HepG2 (cell line): ENCODE measurements around the gene CCND1. TPM values are rescaled to one million over a fixed set of nuclear protein-coding genes. Genes with fewer than 3 reads are reported as not detected.

Experiments used
- ATAC-seq: fragments of 200-7000 bp; cut with Tn5 transposase; 3 replicates; pipeline ENCODE4 v1.9.1; 2020; ENCODE audit warnings: mild to moderate bottlenecking, moderate library complexity
- BruUV-seq: library from RNA; stranded (reverse); fragments of 400-500 nt; replicated peaks from 2 replicates; lab custom pipeline; 2021; lab: Mats Ljungman, UMichigan
- CTCF ChIA-PET: fragments of 300-600 bp; formaldehyde crosslinking; extraction: SDS; loops from one replicate; lab custom pipeline; 2021; ENCODE audit warnings: low total read pairs, inconsistent platforms, low intra/inter-chr PET ratio; lab: Yijun Ruan, JAX
- POLR2A ChIA-PET: fragments of 350-600 bp; sonication (Branson Sonifier 250); formaldehyde crosslinking; loops from one replicate; lab custom pipeline; 2020; ENCODE audit warnings: antibody characterized with exemption, inconsistent platforms; lab: Yijun Ruan, JAX
- DNase-seq: peaks from one replicate; pipeline ENCODE4 v3.0.0-alpha.2; 2015; ENCODE audit warnings: low spot score
- FAIRE-seq: peaks from 3 replicates; lab custom pipeline; 2011; peaks lifted over from hg19 to GRCh38; lab: Jason Lieb, UNC
- H2AFZ ChIP-seq: one replicate; pipeline ENCODE4 v1.6.1; 2011; ENCODE audit warnings: low read length, inconsistent platforms
- H3K27ac ChIP-seq: fragments of 300-600 bp; 3 replicates; pipeline ENCODE4 v1.8.0; 2011; ENCODE audit warnings: mixed run types, mild to moderate bottlenecking, mixed read lengths, low read length, inconsistent platforms; ENCODE audit not compliant: insufficient read depth; ENCODE audit errors: extremely low read length
- H3K27me3 ChIP-seq, 2 experiments: fragments of 200-600 bp in 1 of 2; 2 replicates in 1 of 2; 3 replicates in 1 of 2; pipeline versions ENCODE4 v1.6.0 to v1.8.0; 2011; ENCODE audit warnings: low read length in 2 of 2, mild to moderate bottlenecking in 2 of 2, moderate library complexity in 2 of 2, inconsistent platforms in 1 of 2; ENCODE audit not compliant: insufficient read depth in 2 of 2, control insufficient read depth in 1 of 2
- H3K36me3 ChIP-seq, 2 experiments: fragments of 200-600 bp in 1 of 2; replicated peaks in 1 of 2; 2 replicates in 1 of 2; 3 replicates in 1 of 2; pipeline versions ENCODE4 v1.5.1 to v1.8.0; 2011; ENCODE audit warnings: low read length in 2 of 2, inconsistent platforms in 1 of 2; ENCODE audit not compliant: insufficient read depth in 2 of 2, control insufficient read depth in 1 of 2
- H3K4me1 ChIP-seq: 2 replicates; pipeline ENCODE4 v1.5.1; 2012; ENCODE audit warnings: low read length, inconsistent platforms; ENCODE audit not compliant: insufficient read depth
- H3K4me2 ChIP-seq: 2 replicates; pipeline ENCODE4 v1.6.0; 2011; ENCODE audit warnings: low read depth, low read length, inconsistent platforms
- H3K4me3 ChIP-seq, 3 experiments: fragments of 200-600 bp in 1 of 3; sonication (generic), shearing (Covaris generic) in 1 of 3; replicated peaks in 1 of 3; 2 replicates each; pipeline ENCODE4 v1.5.1; 2011 to 2016; ENCODE audit warnings: low read length in 3 of 3, inconsistent platforms in 2 of 3, low read depth in 2 of 3, mild to moderate bottlenecking in 2 of 3, control low read depth in 1 of 3, mixed read lengths in 1 of 3; ENCODE audit not compliant: insufficient read depth in 1 of 3
- H3K79me2 ChIP-seq: one replicate; pipeline ENCODE4 v1.6.1; 2011; ENCODE audit warnings: low read length, inconsistent platforms; ENCODE audit not compliant: insufficient read depth
- H3K9ac ChIP-seq: 2 replicates; pipeline ENCODE4 v1.6.0; 2011; ENCODE audit warnings: mild to moderate bottlenecking, low read depth, low read length, inconsistent platforms; ENCODE audit not compliant: insufficient read depth
- H3K9me3 ChIP-seq: 2 replicates; pipeline ENCODE4 v1.5.1; 2012; ENCODE audit warnings: mild to moderate bottlenecking, low read length
- H4K20me1 ChIP-seq: 2 replicates; pipeline ENCODE4 v1.6.0; 2011; ENCODE audit warnings: inconsistent platforms, mild to moderate bottlenecking, low read length, moderate library complexity; ENCODE audit not compliant: insufficient read depth
- GLI4 ChIP-seq: sonication (generic); formaldehyde crosslinking; IDR thresholded peaks from 2 replicates; pipeline ENCODE4 v1.5.1; 2020; ENCODE audit warnings: missing genetic modification reagents, mild to moderate bottlenecking, moderate library complexity, borderline replicate concordance
- IKZF5 ChIP-seq: IDR thresholded peaks from 2 replicates; pipeline ENCODE4 v1.6.1; 2018; ENCODE audit warnings: missing genetic modification reagents, mild to moderate bottlenecking, missing compliant biosample characterization
- NCOA2 ChIP-seq: sonication (generic); formaldehyde crosslinking; IDR thresholded peaks from 2 replicates; pipeline ENCODE4 v1.8.0; 2022; ENCODE audit warnings: inconsistent platforms
- RARA ChIP-seq: IDR thresholded peaks from 2 replicates; pipeline ENCODE4 v1.6.1; 2016; ENCODE audit warnings: missing genetic modification reagents, missing compliant biosample characterization
- SRF ChIP-seq: IDR thresholded peaks from 2 replicates; pipeline ENCODE4 v1.6.1; 2011; ENCODE audit warnings: mild to moderate bottlenecking, low read depth, low read length, moderate library complexity
- ZHX1 ChIP-seq: sonication (generic); formaldehyde crosslinking; IDR thresholded peaks from 2 replicates; pipeline ENCODE4 v1.8.1; 2022; ENCODE audit warnings: low read depth, mild to moderate bottlenecking, missing genetic modification reagents
- ZNF101 ChIP-seq: sonication (generic); formaldehyde crosslinking; IDR thresholded peaks from 2 replicates; pipeline ENCODE4 v1.4.0; 2020; ENCODE audit warnings: mild to moderate bottlenecking, low read depth, missing genetic modification reagents, borderline replicate concordance
- WGBS: methylation state at CpG from one replicate; pipeline ENCODE4 v1.1.6; 2017; ENCODE audit warnings: low lambda C conversion rate; 5-methylcytosine and 5-hydroxymethylcytosine counted together
- in situ Hi-C: cut with HindIII; loops from 2 replicates; pipeline ENCODE4 v1.10.0; 2017; ENCODE audit warnings: low pct_unique_long_range_greater_than_20kb; ENCODE audit not compliant: extremely low pct_ligation_motif_present
- intact Hi-C: fragments of 100-400 bp; cut with micrococcal nuclease; formaldehyde crosslinking; loops from one replicate; pipeline ENCODE4 v1.10.0; 2022; ENCODE audit not compliant: unreplicated experiment
- polyA plus RNA-seq, 8 experiments: library from polyadenylated mRNA; depleted of rRNA in 3 of 8; stranded (reverse) in 7 of 8; unstranded in 1 of 8; fragments of >200 nt; fragmentation: Illumina TruSeq in 4 of 8; extraction: Trizol in 4 of 8; gene quantifications; 2 replicates each; pipeline versions ENCODE4 v1.2.1 to v1.2.3, GENCODE V29; 2011 to 2016; ENCODE audit warnings: low read depth in 4 of 8, missing spikeins in 1 of 8, mixed read lengths in 1 of 8; ENCODE audit not compliant: insufficient read depth in 1 of 8
- total RNA-seq, 5 experiments: library from RNA; depleted of rRNA; stranded (reverse); fragments of >200 nt; fragmentation: Illumina TruSeq; extraction: Trizol; gene quantifications; 2 replicates each; pipeline ENCODE4 v1.2.3, GENCODE V29; 2016; ENCODE audit warnings: low read depth in 1 of 5
- TF ChIP-seq, protein P1 (sequence below): sonication (generic); formaldehyde crosslinking; IDR thresholded peaks from 2 replicates; pipeline ENCODE4 v1.4.0; 2020; ENCODE audit warnings: missing genetic modification reagents

The CCND1 gene
- total and polyA plus RNA-seq, 2 of the 13 experiments (the other 11 are each of a cell fraction or from before 2014, with no cell fraction given), result 107 to 136 TPM

- ChIA-PET POLR2A (no interaction called here), CTCF (no interaction called here)
- Histone ChIP-seq H3K27ac (no peak overlapping the region), H3K4me1 (peaks cover 10% of the 10 kb centered on the region), H3K9ac (no peak overlapping the region), H3K36me3 (no peaks in the 10 kb centered on the region), H3K9me3 (no peaks in the 10 kb centered on the region), H3K4me2 (no peak overlapping the region), H4K20me1 (0 out of 2 replicates have a peak, but pooled peaks cover 3% of the 10 kb centered on the region), H3K4me3 (no peak overlapping the region), H2AFZ (no peak overlapping the region), H3K27me3 (peaks cover 0 to 17% of the 10 kb centered on the region in 2 experiments; a peak in 3 of 5 replicates), H3K79me2 (peaks cover 6% of the 10 kb centered on the region)
- no TSS peak for BruUV-seq
- no peak for DNase-seq
- FAIRE-seq, result no peak
- no peak for ATAC-seq
- in situ Hi-C loops (loop anchor here (25.0 kb wide), 1 partner anchor 199 kb away; no protein-coding TSS in a partner anchor), intact Hi-C loops (loop anchor here (5.0 kb wide), 1 partner anchor 59 kb away; no protein-coding TSS in a partner anchor)
- TF ChIP-seq ZNF101, result no peak
- TF ChIP-seq, protein P1, sequence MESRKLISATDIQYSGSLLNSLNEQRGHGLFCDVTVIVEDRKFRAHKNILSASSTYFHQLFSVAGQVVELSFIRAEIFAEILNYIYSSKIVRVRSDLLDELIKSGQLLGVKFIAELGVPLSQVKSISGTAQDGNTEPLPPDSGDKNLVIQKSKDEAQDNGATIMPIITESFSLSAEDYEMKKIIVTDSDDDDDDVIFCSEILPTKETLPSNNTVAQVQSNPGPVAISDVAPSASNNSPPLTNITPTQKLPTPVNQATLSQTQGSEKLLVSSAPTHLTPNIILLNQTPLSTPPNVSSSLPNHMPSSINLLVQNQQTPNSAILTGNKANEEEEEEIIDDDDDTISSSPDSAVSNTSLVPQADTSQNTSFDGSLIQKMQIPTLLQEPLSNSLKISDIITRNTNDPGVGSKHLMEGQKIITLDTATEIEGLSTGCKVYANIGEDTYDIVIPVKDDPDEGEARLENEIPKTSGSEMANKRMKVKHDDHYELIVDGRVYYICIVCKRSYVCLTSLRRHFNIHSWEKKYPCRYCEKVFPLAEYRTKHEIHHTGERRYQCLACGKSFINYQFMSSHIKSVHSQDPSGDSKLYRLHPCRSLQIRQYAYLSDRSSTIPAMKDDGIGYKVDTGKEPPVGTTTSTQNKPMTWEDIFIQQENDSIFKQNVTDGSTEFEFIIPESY (CRISPR knock-in tag), result no peak
- no peak for TF ChIP-seq ZHX1
- TF ChIP-seq RARA (CRISPR knock-in tag), result no peak
- no peak for TF ChIP-seq GLI4
- TF ChIP-seq SRF, result no peak
- no peak for TF ChIP-seq IKZF5 (CRISPR knock-in tag)
- no peak for TF ChIP-seq NCOA2 (CRISPR knock-in tag)
- 90% methylated on average over 56 of the region's 63 CpGs for WGBS
Measured at GRCh38 chr11:69636512-69637197, 4.3 kb upstream of the CCND1 start.
